CD4-positive, alpha-beta memory T cell (primary cell): ENCODE data around the gene FMN2. TPM values are rescaled to one million over a fixed set of nuclear protein-coding genes. Genes with fewer than 3 reads are reported as not detected.

Source experiments
- CTCF ChIA-PET: fragments of 350-600 bp; sonication (Branson Sonifier 250); formaldehyde crosslinking; loops from one replicate; lab custom pipeline; 2021; ENCODE audit warnings: inconsistent platforms; ENCODE audit not compliant: partially characterized antibody; lab: Charles Lee
- POLR2A ChIA-PET: fragments of 350-600 bp; sonication (Branson Sonifier 250); formaldehyde crosslinking; loops from one replicate; lab custom pipeline; 2021; ENCODE audit not compliant: partially characterized antibody; lab: Charles Lee
- DNase-seq, 5 donors: peaks; one replicate each; pipeline versions ENCODE4 v3.0.0 to v3.0.0-alpha.2; 2020 to 2022; ENCODE audit warnings: mixed read lengths in 1 of 5
- H3K27ac ChIP-seq: one replicate; pipeline ENCODE4 v1.7.0; 2013; ENCODE audit warnings: low read depth, low read length
- H3K27me3 ChIP-seq: 2 replicates; pipeline ENCODE4 v1.7.0; 2013; ENCODE audit warnings: mild to moderate bottlenecking, low read length, moderate library complexity; ENCODE audit not compliant: insufficient read depth
- H3K36me3 ChIP-seq: 2 replicates; pipeline ENCODE4 v1.7.0; 2013; ENCODE audit warnings: mild to moderate bottlenecking, low read length, moderate library complexity; ENCODE audit not compliant: insufficient read depth
- H3K4me1 ChIP-seq: 2 replicates; pipeline ENCODE4 v1.7.0; 2013; ENCODE audit warnings: mild to moderate bottlenecking, low read length, moderate library complexity; ENCODE audit not compliant: insufficient read depth
- H3K4me3 ChIP-seq, 2 donors: one replicate each; pipeline ENCODE4 v1.7.0; 2013; ENCODE audit warnings: low read length in 2 of 2, mild to moderate bottlenecking in 1 of 2
- H3K9me3 ChIP-seq, 2 donors: one replicate each; pipeline ENCODE4 v1.7.0; 2013; ENCODE audit warnings: low read length in 2 of 2, control low read depth in 1 of 2; ENCODE audit not compliant: control insufficient read depth in 1 of 2
- H3K27ac Mint-ChIP-seq, 7 donors: one replicate each; pipeline ENCODE4 v1.8.0; 2020 to 2021; ENCODE audit warnings: mixed read lengths in 7 of 7, mild to moderate bottlenecking in 6 of 7, inconsistent platforms in 3 of 7, moderate library complexity in 3 of 7
- H3K27me3 Mint-ChIP-seq, 2 donors: one replicate each; pipeline ENCODE4 v1.8.0; 2020 to 2021; ENCODE audit warnings: mixed read lengths in 2 of 2
- H3K36me3 Mint-ChIP-seq, 2 donors: one replicate each; pipeline ENCODE4 v1.8.0; 2020 to 2021; ENCODE audit warnings: mixed read lengths in 2 of 2, inconsistent platforms in 1 of 2, mild to moderate bottlenecking in 1 of 2
- H3K4me1 Mint-ChIP-seq, 4 donors: one replicate each; pipeline ENCODE4 v1.8.0; 2020 to 2021; ENCODE audit warnings: mixed read lengths in 4 of 4, mild to moderate bottlenecking in 1 of 4
- H3K4me3 Mint-ChIP-seq, 8 donors: one replicate each; pipeline ENCODE4 v1.8.0; 2020 to 2021; ENCODE audit warnings: mixed read lengths in 8 of 8, mild to moderate bottlenecking in 7 of 8, moderate library complexity in 6 of 8, inconsistent platforms in 3 of 8
- H3K9me3 Mint-ChIP-seq, 8 donors: one replicate each; pipeline ENCODE4 v1.8.0; 2020 to 2021; ENCODE audit warnings: mixed read lengths in 8 of 8, mild to moderate bottlenecking in 5 of 8, inconsistent platforms in 3 of 8, moderate library complexity in 1 of 8
- intact Hi-C: fragments of 100-400 bp; cut with micrococcal nuclease; formaldehyde crosslinking; loops from one replicate; pipeline ENCODE4 v1.15.1; 2023
- polyA plus RNA-seq, 2 donors: library from polyadenylated mRNA; unstranded; fragments of 300-500 nt; fragmentation: Illumina TruSeq; gene quantifications; one replicate each; pipeline ENCODE4 v1.2.3, GENCODE V29; 2021
- total RNA-seq, 2 experiments: library from RNA; stranded (reverse); gene quantifications; one replicate each; pipeline ENCODE4 v1.2.3, GENCODE V29; 2021

FMN2 gene
- total and polyA plus RNA-seq, 4 experiments from 2014 or later: not detected

DNA sequence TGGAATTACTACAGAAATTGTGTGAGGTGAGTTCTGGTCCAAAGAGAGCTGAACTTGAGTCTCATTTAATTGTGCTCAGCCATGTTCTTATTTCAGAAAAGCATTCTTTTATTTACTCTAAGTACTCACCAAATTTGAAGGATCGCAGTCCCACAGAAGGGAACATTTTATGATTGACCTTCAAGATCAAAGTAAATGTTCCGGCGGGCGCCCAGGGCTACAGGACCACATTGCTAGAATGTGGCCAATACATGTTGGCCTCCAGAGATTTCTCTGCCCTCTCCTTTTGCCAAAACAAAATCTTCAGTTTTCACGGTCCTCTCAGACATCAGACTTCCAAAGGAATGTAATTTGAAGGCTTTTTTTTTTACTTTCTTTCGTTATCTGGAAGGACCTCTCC is 237.8 kb downstream of the FMN2 start:
- H3K36me3 Mint-ChIP-seq: no peaks in the 10 kb centered on the region
- Histone ChIP-seq H3K27me3 (no peaks in the 10 kb centered on the region), H3K27ac (no peak overlapping the region), H3K9me3 (no peaks in the 10 kb centered on the region), H3K36me3 (no peaks in the 10 kb centered on the region), H3K4me3 (no peak overlapping the region), H3K4me1 (no peaks in the 10 kb centered on the region)
- H3K27ac Mint-ChIP-seq: no peak overlapping the region
- H3K9me3 Mint-ChIP-seq: no peaks in the 10 kb centered on the region
- intact Hi-C loops: no loop called here
- ChIA-PET CTCF (no interaction called here), POLR2A (no interaction called here)
- H3K4me1 Mint-ChIP-seq: no peaks in the 10 kb centered on the region
- H3K4me3 Mint-ChIP-seq: no peak overlapping the region
- DNase-seq: no peak
- no peaks in the 10 kb centered on the region for H3K27me3 Mint-ChIP-seq

DNA sequence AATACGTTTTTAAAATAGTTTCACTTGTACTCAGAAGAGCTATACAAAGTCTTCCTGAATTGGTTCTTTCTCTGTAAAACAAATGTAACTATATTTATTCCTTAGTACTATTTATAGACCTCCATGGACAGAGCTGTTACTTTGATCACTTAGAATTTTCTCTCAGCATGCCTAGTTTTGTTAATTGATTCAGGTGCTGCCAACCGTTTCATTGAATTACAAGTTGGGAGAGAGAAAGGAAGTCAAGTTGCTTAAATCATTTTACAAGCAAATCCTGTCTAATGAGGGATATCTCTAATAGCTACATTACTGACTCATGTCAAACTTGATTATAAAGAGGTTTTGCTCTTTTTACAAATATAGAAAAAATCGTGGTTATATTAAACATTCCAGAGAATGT is 241.0 kb downstream of the FMN2 start:
- Histone ChIP-seq H3K27ac (no peak overlapping the region), H3K4me1 (no peaks in the 10 kb centered on the region), H3K4me3 (no peak overlapping the region), H3K9me3 (no peaks in the 10 kb centered on the region), H3K36me3 (no peaks in the 10 kb centered on the region), H3K27me3 (no peaks in the 10 kb centered on the region)
- no peak overlapping the region for H3K4me3 Mint-ChIP-seq
- intact Hi-C loops: no loop called here
- H3K36me3 Mint-ChIP-seq: no peaks in the 10 kb centered on the region
- POLR2A ChIA-PET: no interaction called here
- H3K9me3 Mint-ChIP-seq: no peaks in the 10 kb centered on the region
- H3K4me1 Mint-ChIP-seq: no peaks in the 10 kb centered on the region
- H3K27me3 Mint-ChIP-seq: no peaks in the 10 kb centered on the region
- DNase-seq: no peak
- CTCF ChIA-PET: no interaction called here
- H3K27ac Mint-ChIP-seq: no peak overlapping the region

DNA sequence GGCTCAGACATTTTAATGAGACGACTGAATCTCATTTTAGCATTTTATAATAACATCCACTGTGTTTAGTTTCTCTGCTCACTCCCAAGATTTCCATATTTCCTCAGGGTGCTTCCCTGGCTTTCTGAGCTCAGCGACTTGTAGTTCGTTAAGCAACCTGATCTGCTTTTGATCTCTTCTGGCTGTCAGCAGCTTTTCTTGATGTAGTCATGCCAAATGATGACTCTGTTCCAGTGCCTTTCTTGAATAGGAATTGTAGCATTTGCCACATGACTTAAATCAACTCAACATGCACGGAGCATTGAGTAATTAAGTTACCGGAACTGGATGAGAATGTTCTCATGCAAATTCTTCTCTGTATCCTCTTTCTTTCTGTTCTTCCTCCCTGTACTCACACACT is 246.1 kb downstream of the FMN2 start:
- H3K36me3 ChIP-seq: no peaks in the 10 kb centered on the region
- H3K27ac Mint-ChIP-seq: no peak overlapping the region
- no peaks in the 10 kb centered on the region for H3K9me3 ChIP-seq
- H3K4me3 ChIP-seq: no peak overlapping the region
- H3K27me3 ChIP-seq: no peaks in the 10 kb centered on the region
- H3K27ac ChIP-seq: no peak overlapping the region
- CTCF ChIA-PET: no interaction called here
- no peak overlapping the region for H3K4me3 Mint-ChIP-seq
- H3K9me3 Mint-ChIP-seq: peaks cover 0 to 4% (median 0%) of the 10 kb centered on the region in 8 donors
- no peaks in the 10 kb centered on the region for H3K4me1 Mint-ChIP-seq
- H3K4me1 ChIP-seq: no peaks in the 10 kb centered on the region
- H3K36me3 Mint-ChIP-seq: no peaks in the 10 kb centered on the region
- no peaks in the 10 kb centered on the region for H3K27me3 Mint-ChIP-seq
- DNase-seq: no peak
- intact Hi-C loops: no loop called here
- POLR2A ChIA-PET: no interaction called here

DNA sequence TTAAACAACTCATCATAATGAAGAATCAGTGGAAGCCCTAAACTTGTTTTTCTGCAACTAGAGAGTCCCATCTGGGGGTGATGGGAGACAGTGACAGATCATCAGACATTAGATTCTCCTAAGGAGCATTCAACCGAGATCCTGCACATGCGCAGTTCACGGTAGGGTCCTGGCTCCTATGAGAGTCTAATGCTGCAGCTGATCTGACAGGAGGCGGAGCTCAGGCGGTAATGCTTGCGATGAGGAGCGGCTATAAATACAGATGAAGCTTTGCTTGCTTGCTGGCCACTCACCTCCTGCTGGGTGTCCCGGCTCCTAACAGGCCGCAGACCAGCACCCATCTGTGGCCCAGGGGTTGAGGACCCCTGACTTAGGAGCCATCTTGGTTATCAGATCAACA is 247.2 kb downstream of the FMN2 start:
- H3K27me3 ChIP-seq: no peaks in the 10 kb centered on the region
- ChIA-PET CTCF (no interaction called here), POLR2A (no interaction called here)
- no peaks in the 10 kb centered on the region for H3K9me3 ChIP-seq
- no peak for DNase-seq
- H3K36me3 ChIP-seq: no peaks in the 10 kb centered on the region
- H3K4me3 ChIP-seq: no peak overlapping the region
- Mint-ChIP-seq H3K27me3 (peaks cover 0 to 3% of the 10 kb centered on the region in 2 donors), H3K27ac (no peak overlapping the region), H3K4me3 (no peak overlapping the region), H3K36me3 (no peaks in the 10 kb centered on the region), H3K9me3 (peaks cover 0 to 4% (median under 1%) of the 10 kb centered on the region in 8 donors), H3K4me1 (no peaks in the 10 kb centered on the region)
- intact Hi-C loops: no loop called here
- H3K4me1 ChIP-seq: no peaks in the 10 kb centered on the region
- H3K27ac ChIP-seq: no peak overlapping the region

DNA sequence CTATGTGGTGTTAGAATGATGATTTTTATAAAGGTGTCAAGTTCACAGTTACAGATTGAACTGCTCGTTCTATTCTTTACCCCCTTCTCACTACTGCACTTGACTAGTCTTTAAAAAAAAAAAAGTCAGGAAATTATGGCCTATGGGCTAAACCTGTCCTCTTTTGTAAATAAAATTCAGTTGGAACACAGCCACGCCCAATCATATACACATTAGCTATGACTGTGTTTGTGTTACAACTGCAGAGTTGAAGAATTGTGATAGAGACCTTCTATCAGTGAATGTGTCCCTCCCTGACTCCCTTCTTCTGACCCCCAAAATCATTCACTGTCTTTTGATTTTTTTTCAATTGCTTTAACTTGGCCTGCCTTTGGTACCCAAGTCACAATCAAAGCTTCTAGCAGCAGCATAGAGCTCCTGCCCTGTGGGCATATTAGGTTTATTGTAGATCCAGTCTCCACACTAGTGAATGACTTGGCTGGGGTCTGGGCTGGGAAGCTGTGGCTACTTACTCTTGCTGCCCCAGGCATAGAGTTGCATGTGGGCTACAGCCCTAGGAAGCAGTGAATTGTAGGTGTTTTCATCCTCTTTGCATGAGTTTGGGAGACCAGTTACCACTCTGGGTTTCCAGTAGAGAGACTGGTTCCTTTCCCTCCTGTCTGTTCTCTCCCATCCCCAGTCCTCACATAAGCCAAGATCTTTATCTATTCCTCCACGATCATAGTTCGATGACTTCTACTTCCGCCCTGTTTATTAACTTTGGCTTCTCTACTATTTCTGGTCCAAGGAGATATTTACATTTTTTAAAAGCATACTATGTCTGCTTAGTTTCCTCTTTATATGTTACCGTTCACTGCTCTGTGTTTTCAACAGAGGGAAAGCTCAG is 249.9 kb downstream of the FMN2 start:
- H3K27me3 ChIP-seq: no peaks in the 10 kb centered on the region
- CTCF ChIA-PET: no interaction called here
- no peaks in the 10 kb centered on the region for H3K4me1 ChIP-seq
- no peak overlapping the region for H3K27ac Mint-ChIP-seq
- no peak overlapping the region for H3K27ac ChIP-seq
- intact Hi-C loops: no loop called here
- H3K4me3 Mint-ChIP-seq: no peak overlapping the region
- no peaks in the 10 kb centered on the region for H3K36me3 ChIP-seq
- H3K36me3 Mint-ChIP-seq: no peaks in the 10 kb centered on the region
- DNase-seq: no peak
- peaks cover 0 to 4% (median under 1%) of the 10 kb centered on the region in 8 donors for H3K9me3 Mint-ChIP-seq
- H3K9me3 ChIP-seq: no peaks in the 10 kb centered on the region
- H3K4me1 Mint-ChIP-seq: no peaks in the 10 kb centered on the region
- peaks cover 0 to 3% of the 10 kb centered on the region in 2 donors for H3K27me3 Mint-ChIP-seq
- H3K4me3 ChIP-seq: no peak overlapping the region
- POLR2A ChIA-PET: no interaction called here

DNA sequence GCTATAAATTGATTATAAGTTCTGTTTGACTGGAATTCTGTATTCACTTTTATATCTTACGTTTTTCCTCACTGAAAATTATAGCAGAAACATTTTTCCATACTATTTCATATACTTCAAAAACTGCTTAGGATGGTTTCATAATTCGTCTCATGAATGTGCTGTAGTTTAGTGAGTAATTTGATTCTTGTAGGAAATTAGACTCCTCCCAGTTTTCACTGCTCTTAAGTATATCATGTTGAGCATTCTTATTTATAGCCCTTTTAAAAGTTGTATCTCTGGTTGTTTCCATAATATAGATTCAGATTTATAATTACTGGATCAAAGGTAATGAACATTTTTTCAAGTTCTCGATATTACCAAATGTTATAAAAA is 250.6 kb downstream of the FMN2 start:
- no peak overlapping the region for H3K4me3 Mint-ChIP-seq
- no peaks in the 10 kb centered on the region for H3K4me1 ChIP-seq
- H3K27me3 Mint-ChIP-seq: peaks cover 0 to 3% of the 10 kb centered on the region in 2 donors
- intact Hi-C loops: no loop called here
- no peak for DNase-seq
- H3K9me3 ChIP-seq: no peaks in the 10 kb centered on the region
- no peaks in the 10 kb centered on the region for H3K36me3 Mint-ChIP-seq
- no peak overlapping the region for H3K27ac Mint-ChIP-seq
- CTCF ChIA-PET: no interaction called here
- H3K9me3 Mint-ChIP-seq: peaks cover 0 to 4% (median under 1%) of the 10 kb centered on the region in 8 donors
- no peaks in the 10 kb centered on the region for H3K27me3 ChIP-seq
- H3K4me1 Mint-ChIP-seq: no peaks in the 10 kb centered on the region
- no peak overlapping the region for H3K4me3 ChIP-seq
- H3K36me3 ChIP-seq: no peaks in the 10 kb centered on the region
- no peak overlapping the region for H3K27ac ChIP-seq
- POLR2A ChIA-PET: no interaction called here

DNA sequence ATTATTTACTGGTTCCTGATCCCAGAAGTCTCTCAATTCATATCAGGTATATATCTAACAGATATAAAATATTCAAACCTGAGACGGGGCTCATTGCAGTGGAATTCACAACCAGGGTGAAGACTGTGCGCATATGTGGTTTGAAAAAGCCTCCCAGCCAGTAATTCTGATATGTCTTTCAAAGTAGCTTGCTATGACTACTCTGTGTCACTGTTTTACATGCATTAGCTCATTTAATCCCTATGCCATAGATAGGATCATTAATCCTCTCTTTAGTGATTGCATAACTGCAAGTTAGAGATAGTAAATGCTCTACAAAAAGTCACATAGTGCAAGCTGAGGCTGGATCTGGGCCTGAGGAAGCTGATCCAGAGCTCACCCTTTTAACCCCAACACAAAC is 251.4 kb downstream of the FMN2 start:
- Mint-ChIP-seq H3K36me3 (no peaks in the 10 kb centered on the region), H3K27ac (no peak overlapping the region), H3K27me3 (peaks cover 0 to 3% of the 10 kb centered on the region in 2 donors), H3K9me3 (peaks cover 0 to 8% (median under 1%) of the 10 kb centered on the region in 8 donors), H3K4me3 (no peak overlapping the region), H3K4me1 (no peaks in the 10 kb centered on the region)
- no peaks in the 10 kb centered on the region for H3K27me3 ChIP-seq
- no peak overlapping the region for H3K27ac ChIP-seq
- ChIA-PET POLR2A (no interaction called here), CTCF (no interaction called here)
- no peak overlapping the region for H3K4me3 ChIP-seq
- intact Hi-C loops: no loop called here
- no peaks in the 10 kb centered on the region for H3K36me3 ChIP-seq
- DNase-seq: no peak
- H3K9me3 ChIP-seq: no peaks in the 10 kb centered on the region
- H3K4me1 ChIP-seq: no peaks in the 10 kb centered on the region
